Activated CD4-positive, CD25-positive, alpha-beta regulatory T cell (primary cell): Measurements from ENCODE around the gene YIPF2.

ENCODE experiments used
- DNase-seq, 4 experiments: peaks; one replicate each; lab custom pipeline; 2025; lab: John Stamatoyannopoulos, UW

The YIPF2 gene

DNA sequence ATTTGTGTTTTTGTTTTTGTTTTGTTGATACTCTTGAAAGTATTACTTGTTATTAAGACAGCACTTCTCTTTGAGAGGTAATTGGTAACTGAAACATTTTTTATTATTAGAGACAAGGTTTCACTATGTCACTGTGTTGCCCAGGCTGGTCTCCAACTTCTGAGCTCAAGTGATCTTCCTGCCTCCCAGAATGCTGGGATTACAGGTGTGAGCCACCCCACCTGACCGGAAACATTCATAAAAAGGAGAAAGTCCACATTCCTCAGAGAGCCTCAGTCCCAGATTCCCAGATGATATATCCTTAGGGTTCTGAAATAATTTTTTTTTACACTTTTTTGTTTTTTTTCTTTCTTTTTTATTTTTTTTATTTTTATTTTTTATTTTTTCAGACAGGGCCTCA lies 54.4 kb downstream of the YIPF2 start:
- DNase-seq, result no peak

DNA sequence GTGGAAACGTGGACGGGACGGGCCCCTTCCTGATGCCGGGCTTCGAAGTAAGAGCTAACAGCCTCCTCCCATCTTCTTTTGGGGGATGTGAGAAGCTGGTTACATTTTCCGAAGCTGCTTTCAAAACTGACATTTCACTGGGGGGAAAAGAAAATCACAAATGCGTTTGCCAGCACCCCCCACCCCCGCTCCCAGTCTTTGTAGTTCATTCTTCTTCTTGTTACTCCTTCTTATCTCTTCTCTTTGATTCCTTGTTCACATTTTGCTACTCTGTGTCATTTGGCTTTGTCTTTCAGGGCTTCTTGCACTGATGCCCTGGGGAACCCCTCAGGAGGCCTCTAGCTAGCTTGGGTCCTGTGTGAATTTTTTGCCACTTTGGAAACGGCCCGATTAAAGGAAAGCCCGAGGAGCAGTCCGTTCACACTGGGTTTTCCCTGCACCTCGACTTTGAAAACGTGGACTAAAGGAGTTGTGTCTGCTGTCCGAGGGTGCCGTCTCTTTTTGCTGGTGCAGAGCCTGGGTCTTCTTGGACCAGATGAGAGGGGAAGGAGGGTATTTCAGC lies 55.8 kb downstream of the YIPF2 start:
- no peak for DNase-seq
